ENCODE results near the gene MAPRE3. TPM values are rescaled to one million over a fixed set of nuclear protein-coding genes. Genes with fewer than 3 reads are reported as not detected.

MAPRE3 gene
- total RNA-seq, 4 donors from 2014 or later: 16.6 to 26.4 (median 19.7) TPM

DNA sequence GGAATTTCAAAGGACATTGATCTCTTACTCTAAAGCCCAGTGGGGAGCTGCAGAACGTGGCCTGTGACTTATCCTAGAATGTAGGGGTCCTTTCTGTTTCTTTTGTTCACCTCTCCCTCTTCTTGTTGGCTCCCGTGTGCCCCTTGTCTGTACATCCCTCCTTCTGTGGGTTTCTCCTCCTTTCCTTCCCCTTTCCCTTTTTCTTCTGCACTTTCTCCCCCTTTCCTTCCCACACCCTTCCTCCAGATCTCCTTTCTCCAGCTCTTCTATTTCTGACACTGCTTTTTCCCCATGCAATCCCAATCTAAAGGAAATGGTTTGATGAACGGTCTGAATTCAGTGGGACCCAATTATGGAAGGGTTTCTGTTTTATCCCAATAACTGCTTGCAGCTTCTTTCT, 35.5 kb upstream of the MAPRE3 start:
- Histone ChIP-seq H3K4me1 (no peaks in the 10 kb centered on the region), H3K27ac (no peak overlapping the region), H3K36me3 (no peaks in the 10 kb centered on the region), H3K27me3 (peaks cover 0 to 3% of the 10 kb centered on the region in 2 donors), H3K9me3 (no peaks in the 10 kb centered on the region), H3K4me3 (no peak overlapping the region)
- TF ChIP-seq POLR2A (IDR thresholded peaks at IDR 0.05): no peak
- no peak for TF ChIP-seq EP300 (IDR thresholded peaks at IDR 0.05)
- TF ChIP-seq, protein P1, sequence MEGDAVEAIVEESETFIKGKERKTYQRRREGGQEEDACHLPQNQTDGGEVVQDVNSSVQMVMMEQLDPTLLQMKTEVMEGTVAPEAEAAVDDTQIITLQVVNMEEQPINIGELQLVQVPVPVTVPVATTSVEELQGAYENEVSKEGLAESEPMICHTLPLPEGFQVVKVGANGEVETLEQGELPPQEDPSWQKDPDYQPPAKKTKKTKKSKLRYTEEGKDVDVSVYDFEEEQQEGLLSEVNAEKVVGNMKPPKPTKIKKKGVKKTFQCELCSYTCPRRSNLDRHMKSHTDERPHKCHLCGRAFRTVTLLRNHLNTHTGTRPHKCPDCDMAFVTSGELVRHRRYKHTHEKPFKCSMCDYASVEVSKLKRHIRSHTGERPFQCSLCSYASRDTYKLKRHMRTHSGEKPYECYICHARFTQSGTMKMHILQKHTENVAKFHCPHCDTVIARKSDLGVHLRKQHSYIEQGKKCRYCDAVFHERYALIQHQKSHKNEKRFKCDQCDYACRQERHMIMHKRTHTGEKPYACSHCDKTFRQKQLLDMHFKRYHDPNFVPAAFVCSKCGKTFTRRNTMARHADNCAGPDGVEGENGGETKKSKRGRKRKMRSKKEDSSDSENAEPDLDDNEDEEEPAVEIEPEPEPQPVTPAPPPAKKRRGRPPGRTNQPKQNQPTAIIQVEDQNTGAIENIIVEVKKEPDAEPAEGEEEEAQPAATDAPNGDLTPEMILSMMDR (IDR thresholded peaks at IDR 0.05): no peak
- 67 to 71% methylated on average over 3 of the region's 3 CpGs for WGBS, 2 donors
- DNase-seq (ENCODE audit: low spot score in 2 of 2): no peak

GRCh38 chr2:26936855-26937254, 33.6 kb upstream of the MAPRE3 start:
- no peak overlapping the region for H3K27ac ChIP-seq
- no peaks in the 10 kb centered on the region for H3K36me3 ChIP-seq
- DNase-seq (ENCODE audit: low spot score in 2 of 2): no peak
- H3K4me1 ChIP-seq: no peaks in the 10 kb centered on the region
- H3K27me3 ChIP-seq: no peaks in the 10 kb centered on the region
- no peak for TF ChIP-seq POLR2A (IDR thresholded peaks at IDR 0.05)
- TF ChIP-seq EP300 (IDR thresholded peaks at IDR 0.05): no peak
- TF ChIP-seq, protein P1 (IDR thresholded peaks at IDR 0.05): no peak
- no peak overlapping the region for H3K4me3 ChIP-seq
- WGBS, 2 donors: 58 to 60% methylated on average over 5 of the region's 5 CpGs
- H3K9me3 ChIP-seq: no peaks in the 10 kb centered on the region

DNA sequence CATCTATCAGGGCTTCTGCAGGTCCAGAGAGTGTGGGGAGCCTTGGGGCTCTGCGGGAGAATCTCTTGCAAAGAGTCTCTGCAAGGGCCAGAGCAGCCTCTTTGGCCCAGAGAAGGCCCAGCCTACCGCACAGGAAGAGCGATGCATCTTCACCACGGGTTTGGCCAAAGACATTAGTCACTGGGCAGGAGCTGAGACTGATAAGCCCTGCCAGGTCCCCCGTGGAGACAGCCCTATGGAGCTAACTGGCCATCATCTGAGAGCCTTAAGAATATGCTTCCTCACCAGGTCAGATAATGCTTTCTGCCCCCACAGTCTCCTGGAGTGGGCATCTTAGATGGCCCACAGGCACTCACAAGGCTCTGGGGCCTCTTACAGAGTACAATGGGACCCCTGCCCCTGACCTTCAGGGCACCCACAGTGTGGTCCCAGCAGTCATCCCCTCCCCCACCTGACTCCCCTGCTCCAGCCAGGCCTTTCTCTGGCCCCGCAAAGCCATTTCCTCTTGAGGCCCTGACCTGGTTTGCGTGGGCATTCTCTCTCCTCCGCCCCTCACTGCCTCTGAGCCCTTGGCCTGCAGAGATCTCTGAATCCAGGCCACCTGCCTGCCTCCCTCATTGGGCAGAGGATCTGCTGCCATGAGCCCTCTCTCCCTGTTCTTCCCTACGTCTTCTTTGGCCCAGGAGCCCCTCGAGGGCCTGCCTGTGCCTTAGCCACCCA, 31.9 kb upstream of the MAPRE3 start:
- Histone ChIP-seq H3K27ac (no peak overlapping the region), H3K4me3 (no peak overlapping the region), H3K4me1 (no peaks in the 10 kb centered on the region), H3K9me3 (no peaks in the 10 kb centered on the region), H3K27me3 (peaks cover 0 to 12% of the 10 kb centered on the region in 2 donors), H3K36me3 (no peaks in the 10 kb centered on the region)
- 68% methylated on average over 8 to 10 of the region's 10 CpGs for WGBS, 2 donors
- DNase-seq (ENCODE audit: low spot score in 2 of 2): no peak
- no peak for TF ChIP-seq POLR2A (IDR thresholded peaks at IDR 0.05)
- TF ChIP-seq EP300 (IDR thresholded peaks at IDR 0.05): no peak
- TF ChIP-seq, protein P1 (IDR thresholded peaks at IDR 0.05): no peak

- no peak for TF ChIP-seq EP300 (IDR thresholded peaks at IDR 0.05)
- TF ChIP-seq, protein P1 (IDR thresholded peaks at IDR 0.05): no peak
- no peak for TF ChIP-seq POLR2A (IDR thresholded peaks at IDR 0.05)
- Histone ChIP-seq H3K4me3 (no peak overlapping the region), H3K4me1 (no peaks in the 10 kb centered on the region), H3K36me3 (no peaks in the 10 kb centered on the region), H3K27ac (no peak overlapping the region), H3K27me3 (peaks cover 0 to 24% of the 10 kb centered on the region in 2 donors), H3K9me3 (no peaks in the 10 kb centered on the region)
- 92 to 94% methylated on average over 9 of the region's 9 CpGs for WGBS, 2 donors
- DNase-seq (ENCODE audit: low spot score in 2 of 2): no peak
These were observed 30.4 kb upstream of the MAPRE3 start for GRCh38 chr2:26940001-26940400.

DNA sequence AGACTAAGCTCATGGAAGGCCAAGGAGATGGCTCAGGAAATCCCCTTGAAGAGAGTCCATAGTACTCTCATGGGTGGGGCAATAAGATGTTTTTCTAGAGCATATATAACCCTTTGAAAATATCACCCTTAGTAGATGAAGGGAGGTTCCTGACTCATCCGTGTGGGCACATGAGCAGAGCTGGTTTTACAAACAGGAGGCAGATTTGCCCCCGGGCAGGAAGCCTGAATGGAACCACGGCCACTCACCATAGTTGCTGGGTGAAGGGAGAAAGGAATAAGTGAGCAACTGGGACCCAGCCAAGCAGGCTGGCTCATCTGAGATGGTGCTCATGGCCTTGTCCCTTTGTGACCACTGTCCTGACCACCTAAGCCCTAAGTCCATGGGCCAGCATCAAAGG, 29.0 kb upstream of the MAPRE3 start:
- 80 to 87% methylated on average over 3 of the region's 3 CpGs for WGBS, 2 donors
- DNase-seq (ENCODE audit: low spot score in 2 of 2): no peak

More for the DNA sequence above, 29.0 kb upstream of the MAPRE3 start:
- TF ChIP-seq POLR2A (IDR thresholded peaks at IDR 0.05) (no peak), EP300 (IDR thresholded peaks at IDR 0.05) (no peak)
- Histone ChIP-seq H3K27me3 (peaks cover 0 to 24% of the 10 kb centered on the region in 2 donors), H3K4me3 (no peak overlapping the region), H3K4me1 (no peaks in the 10 kb centered on the region), H3K9me3 (no peaks in the 10 kb centered on the region), H3K27ac (no peak overlapping the region), H3K36me3 (no peaks in the 10 kb centered on the region)
